Gastrocnemius medialis (tissue), 4 donors: ENCODE results near the gene TMEM185A. TPM values are rescaled to one million over a fixed set of nuclear protein-coding genes. Genes with fewer than 3 reads are reported as not detected.

Experiments
- ATAC-seq, 2 donors: fragments of 150-250 bp; one replicate each; pipeline ENCODE4 v1.9.1; 2016
- DNase-seq, 2 donors: peaks; one replicate each; pipeline ENCODE4 v3.0.0-alpha.2; 2019
- H3K27ac ChIP-seq, 4 donors: fragments of 200-600 bp; sonication (generic); 1 replicate in 1 of 4; 2 replicates in 3 of 4; pipeline ENCODE4 v1.5.1; 2016 to 2018; ENCODE audit warnings: mild to moderate bottlenecking in 2 of 4, moderate library complexity in 1 of 4
- H3K27me3 ChIP-seq, 3 donors: fragments of 200-600 bp; sonication (generic) in 2 of 3; 1 replicate in 1 of 3; 2 replicates in 2 of 3; pipeline versions ENCODE4 v1.5.1 to v1.6.0; 2016 to 2019; ENCODE audit warnings: mild to moderate bottlenecking in 1 of 3, moderate library complexity in 1 of 3
- H3K36me3 ChIP-seq, 2 donors: fragments of 200-600 bp; sonication (generic) in 1 of 2; one replicate each; pipeline ENCODE4 v1.5.1; 2017 to 2018
- H3K4me1 ChIP-seq, 2 donors: fragments of 200-600 bp; sonication (generic) in 1 of 2; one replicate each; pipeline ENCODE4 v1.5.1; 2016 to 2017; ENCODE audit warnings: mild to moderate bottlenecking in 2 of 2
- H3K4me3 ChIP-seq, 4 donors: fragments of 200-600 bp; sonication (generic) in 3 of 4; 1 replicate in 1 of 4; 2 replicates in 3 of 4; pipeline ENCODE4 v1.5.1; 2016 to 2019; ENCODE audit warnings: mild to moderate bottlenecking in 2 of 4
- H3K9me3 ChIP-seq, 3 donors: fragments of 200-600 bp; sonication (generic) in 2 of 3; 1 replicate in 1 of 3; 2 replicates in 2 of 3; pipeline ENCODE4 v1.5.1; 2016 to 2019
- CTCF ChIP-seq, 5 experiments: fragments of 450-650 bp in 3 of 5; fragments of 200-600 bp in 2 of 5; sonication (generic) in 2 of 5; IDR thresholded peaks in 4 of 5; conservative IDR thresholded peaks in 1 of 5; 1 replicate in 4 of 5; 2 replicates in 1 of 5; pipeline ENCODE4 v1.5.1; 2016 to 2019; ENCODE audit warnings: antibody characterized with exemption in 5 of 5, mild to moderate bottlenecking in 3 of 5, moderate library complexity in 3 of 5
- POLR2A ChIP-seq, 2 donors: fragments of 450-650 bp; IDR thresholded peaks; one replicate each; pipeline ENCODE4 v1.6.1; 2017; ENCODE audit warnings: antibody characterized with exemption in 2 of 2, mild to moderate bottlenecking in 2 of 2, moderate library complexity in 2 of 2
- in situ Hi-C, 4 donors: fragments of 200-750 bp; cut with MboI; loops; one replicate each; pipeline versions ENCODE4 v1.15.0 to v1.8.0; 2017; ENCODE audit warnings: low sequenced_read_pairs in 4 of 4
- intact Hi-C: fragments of 100-400 bp; cut with DNase I; formaldehyde crosslinking; loops from one replicate; pipeline ENCODE4 v1.15.1; 2023; ENCODE audit warnings: low total_unique reads
- total RNA-seq, 4 donors: library from RNA; depleted of rRNA; stranded (reverse); fragments of >200 nt; gene quantifications; one replicate each; pipeline versions ENCODE4 v1.1.0 to v1.2.3, GENCODE V29; 2016

The TMEM185A gene
- total RNA-seq, 4 donors from 2014 or later, result 4.4 to 8.5 (median 7.7) TPM

- TF ChIP-seq POLR2A (IDR thresholded peaks at IDR 0.05), result no peak
- no peak for TF ChIP-seq CTCF (IDR thresholded peaks at IDR 0.05 in 4 of 5, conservative IDR thresholded peaks at IDR 0.05 in 1 of 5)
- no peaks in the 10 kb centered on the region for H3K9me3 ChIP-seq
- no peak overlapping the region for H3K27ac ChIP-seq
- H3K4me3 ChIP-seq, result no peak overlapping the region
- no peaks in the 10 kb centered on the region for H3K27me3 ChIP-seq
- ATAC-seq (no peak), DNase-seq (no peak)
- in situ Hi-C loops, result loop anchor here in 1 of 4 donors (25.0 kb wide), 1 partner anchor 1721 kb away; the partner anchor contains the start of gene FMR1
- intact Hi-C loops, result loop anchor here (10.0 kb wide), 1 partner anchor 1761 kb away; the partner anchor contains the start of gene VMA21
- H3K4me1 ChIP-seq, result peaks cover 12 to 13% of the 10 kb centered on the region in 2 donors
- H3K36me3 ChIP-seq, result no peaks in the 10 kb centered on the region
Measured at GRCh38 chrX:149633511-149633910, 1.9 kb upstream of the TMEM185A start.

GRCh38 chrX:149630681-149631233 is 835 bp downstream of the TMEM185A start:
- peak; percentile 76 to 88 for ATAC-seq
- in situ Hi-C loops (loop anchor here in 1 of 4 donors (25.0 kb wide), 1 partner anchor 1718 kb away; the partner anchor contains the start of gene FMR1), intact Hi-C loops (loop anchor here (10.0 kb wide), 1 partner anchor 1764 kb away; the partner anchor contains the start of gene VMA21)
- DNase-seq, result peak; percentile 9 to 23
- Histone ChIP-seq H3K4me1 (peaks cover 12 to 15% of the 10 kb centered on the region in 2 donors), H3K36me3 (no peaks in the 10 kb centered on the region), H3K27ac (peak overlapping the region; percentile 70 to 82 (median 76)), H3K9me3 (no peaks in the 10 kb centered on the region), H3K4me3 (peak overlapping the region; percentile 63 to 73 (median 66)), H3K27me3 (no peaks in the 10 kb centered on the region)
- peak in 1 of 5 experiments; percentile 22 for TF ChIP-seq CTCF (IDR thresholded peaks at IDR 0.05 in 4 of 5, conservative IDR thresholded peaks at IDR 0.05 in 1 of 5)
- TF ChIP-seq POLR2A (IDR thresholded peaks at IDR 0.05), result no peak

- intact Hi-C loops (loop anchor here (5.0 to 10.0 kb wide), 2 partner anchors 143 to 1765 kb away; partner anchors contain the start of gene VMA21), in situ Hi-C loops (loop anchor here in 1 of 4 donors (25.0 kb wide), 1 partner anchor 1718 kb away; the partner anchor contains the start of gene FMR1)
- Histone ChIP-seq H3K27me3 (no peaks in the 10 kb centered on the region), H3K36me3 (no peaks in the 10 kb centered on the region), H3K27ac (peak overlapping the region in 3 of 4 donors; percentile 75 to 82 (median 76)), H3K4me3 (peak overlapping the region in 2 of 4 donors; percentile 63 to 73), H3K9me3 (no peaks in the 10 kb centered on the region), H3K4me1 (peaks cover 12 to 15% of the 10 kb centered on the region in 2 donors)
- no peak for ATAC-seq
- TF ChIP-seq POLR2A (IDR thresholded peaks at IDR 0.05) (no peak), CTCF (IDR thresholded peaks at IDR 0.05 in 4 of 5, conservative IDR thresholded peaks at IDR 0.05 in 1 of 5) (no peak)
- DNase-seq, result no peak
Measured at GRCh38 chrX:149629730-149630387, 1.7 kb downstream of the TMEM185A start.

- DNase-seq (no peak), ATAC-seq (no peak)
- Histone ChIP-seq H3K4me1 (peaks cover 13 to 22% of the 10 kb centered on the region in 2 donors), H3K4me3 (no peak overlapping the region), H3K27me3 (no peaks in the 10 kb centered on the region), H3K9me3 (no peaks in the 10 kb centered on the region), H3K36me3 (no peaks in the 10 kb centered on the region), H3K27ac (no peak overlapping the region)
- TF ChIP-seq CTCF (IDR thresholded peaks at IDR 0.05 in 4 of 5, conservative IDR thresholded peaks at IDR 0.05 in 1 of 5) (no peak), POLR2A (IDR thresholded peaks at IDR 0.05) (no peak)
- intact Hi-C loops, result loop anchor here (5.0 kb wide), 1 partner anchor 141 kb away; no protein-coding TSS in a partner anchor
- in situ Hi-C loops, result loop anchor here in 1 of 4 donors (25.0 kb wide), 1 partner anchor 1716 kb away; the partner anchor contains the start of gene FMR1
Measured at GRCh38 chrX:149628768-149629167, 2.8 kb downstream of the TMEM185A start.
